NCI-H524 treated with DMSO at 0.1 percent for 48 hours (cell line): ENCODE measurements around the gene KDM5D.

ENCODE experiments used
- DNase-seq: peaks from one replicate; lab custom pipeline; 2025; lab: John Stamatoyannopoulos, UW

Gene KDM5D

GRCh38 chrY:19744381-19745378 lies at the start of gene KDM5D:
Gene KDM5D, minus strand, starts transcription at chrY:19744726. Its CDS starts 192 bp downstream, at chrY:19744534.
- no peak for DNase-seq

- DNase-seq, result no peak
Measured at GRCh38 chrY:19768375-19768774, 23.8 kb upstream of the KDM5D start.

GRCh38 chrY:19743331-19743730 lies 1.2 kb downstream of the KDM5D start:
- DNase-seq, result no peak

GRCh38 chrY:19742153-19742552 lies 2.4 kb downstream of the KDM5D start:
- no peak for DNase-seq

- no peak for DNase-seq
Measured at GRCh38 chrY:19734425-19734824, 10.1 kb downstream of the KDM5D start.

- no peak for DNase-seq
Measured at GRCh38 chrY:19717950-19718349, 26.6 kb downstream of the KDM5D start.

GRCh38 chrY:19717146-19717545 lies 27.4 kb downstream of the KDM5D start:
- DNase-seq, result no peak

GRCh38 chrY:19715226-19715625 lies 29.3 kb downstream of the KDM5D start:
- no peak for DNase-seq

GRCh38 chrY:19713430-19713829 lies 31.1 kb downstream of the KDM5D start:
- no peak for DNase-seq

GRCh38 chrY:19706273-19706672 lies 38.3 kb downstream of the KDM5D start:
- DNase-seq, result no peak

GRCh38 chrY:19698495-19698894 lies 46.0 kb downstream of the KDM5D start:
- no peak for DNase-seq

GRCh38 chrY:19680821-19681220 lies 63.7 kb downstream of the KDM5D start:
- DNase-seq, result no peak
